ENCODE measurements around the gene LRRC27. TPM values are rescaled to one million over a fixed set of nuclear protein-coding genes. Genes with fewer than 3 reads are reported as not detected.
A peak's percentile ranks its signal among the peaks of the same experiment; 100 is the strongest.

Gene LRRC27
- total and polyA plus RNA-seq, 8 donors: 2.5 to 11.1 (median 4.3) TPM

DNA sequence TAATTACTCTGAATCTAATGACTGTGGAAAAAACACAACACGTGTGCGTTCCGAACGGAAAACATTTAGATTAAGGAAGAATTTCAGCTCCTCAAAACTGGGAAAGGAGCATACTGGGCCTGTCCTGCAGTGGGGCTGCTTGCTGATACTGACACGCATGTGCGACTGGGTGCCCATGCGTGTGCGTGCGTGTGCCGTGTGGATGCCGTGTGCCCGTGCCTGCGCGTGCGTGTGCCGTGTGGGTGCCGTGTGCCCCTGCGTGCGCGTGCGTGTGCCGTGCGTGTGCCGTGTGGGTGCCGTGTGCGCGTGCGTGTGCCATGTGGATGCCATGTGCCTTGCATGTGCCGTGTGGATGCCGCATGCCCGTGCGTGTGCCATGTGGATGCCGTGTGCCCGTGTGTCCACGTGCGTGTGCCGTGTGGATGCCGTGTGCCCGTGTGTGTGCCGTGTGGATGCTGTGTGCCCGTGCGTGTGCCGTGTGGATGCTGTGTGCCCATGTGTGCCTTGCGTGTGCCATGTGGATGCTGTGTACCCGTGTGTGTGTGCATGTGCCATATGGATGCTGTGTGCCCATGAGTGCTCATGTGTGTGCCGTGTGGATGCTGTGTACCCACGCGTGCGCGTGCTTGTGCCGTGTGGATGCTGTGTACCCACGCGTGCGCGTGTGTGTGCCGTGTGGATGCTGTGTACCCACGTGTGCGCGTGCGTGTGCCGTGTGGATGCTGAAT lies 93.2 kb downstream of the LRRC27 start:
- no peak for ATAC-seq
- Histone ChIP-seq H3K9me3 (no peaks in the 10 kb centered on the region), H3K4me3 (no peak overlapping the region), H3K27me3 (no peaks in the 10 kb centered on the region), H3K36me3 (no peaks in the 10 kb centered on the region), H3K27ac (no peak overlapping the region), H3K4me1 (peaks cover 22 to 25% (median 24%) of the 10 kb centered on the region in 3 donors)
- TF ChIP-seq CTCF (IDR thresholded peaks at IDR 0.05): no peak
- intact Hi-C loops (cut with DNase I): no loop called here
- no peak for FAIRE-seq
- WGBS, 2 donors: 94% methylated on average over 61 of the region's 61 CpGs
- peak in 2 of 6 donors; percentile 30 to 41 for DNase-seq

DNA sequence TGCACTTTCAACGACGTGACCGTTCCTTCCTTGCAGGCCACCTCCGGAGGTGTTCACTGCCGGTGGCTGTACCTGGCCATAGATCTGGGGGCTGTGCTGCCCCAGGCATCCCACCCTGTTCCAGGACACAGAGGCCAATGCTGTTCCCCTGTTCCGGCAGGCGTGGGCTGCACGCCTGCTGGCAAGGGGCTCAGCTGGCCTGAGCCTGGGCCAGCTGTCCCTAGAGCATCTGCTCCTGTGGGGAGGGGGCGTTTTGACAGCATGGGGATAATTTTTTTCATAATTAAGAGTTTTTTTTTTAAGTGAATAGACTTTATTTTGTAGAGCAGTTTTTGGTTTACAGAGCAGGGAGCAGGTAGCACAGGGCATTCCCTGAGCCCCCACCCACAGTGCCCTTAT lies 93.8 kb downstream of the LRRC27 start:
- no peak for TF ChIP-seq CTCF (IDR thresholded peaks at IDR 0.05)
- Histone ChIP-seq H3K27me3 (no peaks in the 10 kb centered on the region), H3K4me1 (peaks cover 17 to 20% (median 18%) of the 10 kb centered on the region in 3 donors), H3K36me3 (no peaks in the 10 kb centered on the region), H3K27ac (no peak overlapping the region), H3K4me3 (no peak overlapping the region), H3K9me3 (no peaks in the 10 kb centered on the region)
- intact Hi-C loops (cut with DNase I): no loop called here
- DNase-seq: peak in 2 of 6 donors; percentile 15 to 29
- no peak for FAIRE-seq
- WGBS, 2 donors: 87 to 94% methylated on average over 9 of the region's 9 CpGs
- no peak for ATAC-seq

GRCh38 chr10:132427006-132427771 lies 95.2 kb downstream of the LRRC27 start:
- WGBS, 2 donors: 82 to 85% methylated on average over 10 of the region's 10 CpGs
- peak in 2 of 6 donors; percentile 12 to 23 for DNase-seq
- Histone ChIP-seq H3K4me1 (peaks cover 2 to 5% (median 4%) of the 10 kb centered on the region in 3 donors), H3K27ac (no peak overlapping the region), H3K4me3 (no peak overlapping the region), H3K36me3 (no peaks in the 10 kb centered on the region), H3K9me3 (no peaks in the 10 kb centered on the region), H3K27me3 (no peaks in the 10 kb centered on the region)
- ATAC-seq: no peak
- no peak for FAIRE-seq
- TF ChIP-seq CTCF (IDR thresholded peaks at IDR 0.05): no peak
- intact Hi-C loops (cut with DNase I): no loop called here

DNA sequence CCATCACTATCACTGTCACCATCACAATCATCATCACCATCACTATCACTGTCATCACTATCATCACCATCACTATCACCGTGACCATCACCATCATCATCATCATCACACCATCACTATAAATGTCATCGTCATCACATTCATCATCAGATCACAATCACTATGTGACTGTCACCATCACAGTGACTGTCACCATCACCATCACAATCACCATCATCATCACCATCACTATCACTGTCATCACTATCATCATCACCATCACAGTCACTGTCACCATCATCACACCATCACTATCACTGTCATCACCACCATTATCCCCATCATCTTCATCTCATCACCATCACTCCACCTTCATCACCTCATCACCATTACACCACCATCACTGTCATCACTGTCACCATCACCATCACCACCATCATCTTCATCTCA lies 96.0 kb downstream of the LRRC27 start:
- DNase-seq (no peak), FAIRE-seq (no peak), ATAC-seq (no peak)
- Histone ChIP-seq H3K27me3 (no peaks in the 10 kb centered on the region), H3K4me3 (no peak overlapping the region), H3K36me3 (no peaks in the 10 kb centered on the region), H3K9me3 (no peaks in the 10 kb centered on the region), H3K27ac (no peak overlapping the region), H3K4me1 (peaks cover 0 to 3% (median 0%) of the 10 kb centered on the region in 3 donors)
- no peak for TF ChIP-seq CTCF (IDR thresholded peaks at IDR 0.05)
- intact Hi-C loops (cut with DNase I): no loop called here
- 89 to 93% methylated on average over 2 of the region's 2 CpGs for WGBS, 2 donors

Measured in pancreas (tissue), 10 donors.